Measurements from ENCODE around the gene FARSB.

The FARSB gene

GRCh38 chr2:222655787-222656525, at the start of gene FARSB:
TSS of gene FARSB (minus strand) at chr2:222656092. CDS start at chr2:222656073, 19 bp downstream.
- TF ChIP-seq GATA3 (IDR thresholded peaks at IDR 0.05; ENCODE audit: low read depth, low read length) = no peak
- TF ChIP-seq GATA2 (IDR thresholded peaks at IDR 0.05; ENCODE audit: low read depth, low read length) = no peak

- no peak for TF ChIP-seq GATA2 (IDR thresholded peaks at IDR 0.05; ENCODE audit: low read depth, low read length)
- TF ChIP-seq GATA3 (IDR thresholded peaks at IDR 0.05; ENCODE audit: low read depth, low read length) = no peak
Measured at GRCh38 chr2:222703886-222704285, 48.0 kb upstream of the FARSB start.

DNA sequence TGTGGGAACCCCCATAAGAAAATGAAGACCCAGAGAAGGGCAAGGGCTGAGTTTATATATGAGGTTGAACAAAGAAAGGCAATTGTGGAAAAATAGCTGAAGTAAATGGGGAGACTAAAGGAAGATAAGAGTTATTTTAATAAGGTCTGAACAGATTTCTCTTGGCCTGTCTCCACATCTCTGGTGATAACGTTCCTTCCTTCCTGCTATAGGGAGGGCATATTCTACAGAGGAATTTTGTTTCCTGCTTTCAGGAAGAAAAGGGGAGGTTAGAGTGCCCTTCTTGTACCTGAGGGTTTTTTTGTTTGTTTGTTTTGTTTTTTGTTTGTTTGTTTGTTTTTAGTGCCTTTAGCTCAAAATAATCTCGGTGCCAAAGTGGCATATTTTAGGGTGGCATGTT, 47.2 kb upstream of the FARSB start:
- no peak for TF ChIP-seq GATA2 (IDR thresholded peaks at IDR 0.05; ENCODE audit: low read depth, low read length)
- no peak for TF ChIP-seq GATA3 (IDR thresholded peaks at IDR 0.05; ENCODE audit: low read depth, low read length)

- TF ChIP-seq GATA3 (IDR thresholded peaks at IDR 0.05; ENCODE audit: low read depth, low read length) (no peak), GATA2 (IDR thresholded peaks at IDR 0.05; ENCODE audit: low read depth, low read length) (no peak)
Measured at GRCh38 chr2:222701721-222702131, 45.8 kb upstream of the FARSB start.

DNA sequence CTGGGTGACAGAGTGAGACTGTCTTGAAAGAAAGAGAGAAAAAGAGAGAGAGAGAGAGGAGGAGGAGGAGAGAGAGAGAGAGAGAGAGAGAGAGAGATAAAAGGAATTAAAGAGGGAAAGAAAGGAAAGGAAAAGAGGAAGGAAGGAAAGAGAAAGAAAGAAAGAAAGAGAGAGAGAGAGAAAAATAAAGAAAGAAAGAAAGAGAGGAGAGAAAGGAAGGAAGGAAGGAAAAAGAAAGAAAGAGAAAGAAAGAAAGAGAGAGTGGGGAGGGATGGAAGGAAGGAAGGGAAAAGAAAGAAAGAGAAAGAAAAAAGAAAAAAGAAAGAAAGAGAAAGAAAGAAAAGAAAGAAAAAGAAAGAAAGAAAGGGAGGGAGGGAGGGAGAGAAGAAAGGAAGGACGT, 45.3 kb upstream of the FARSB start:
- no peak for TF ChIP-seq GATA2 (IDR thresholded peaks at IDR 0.05; ENCODE audit: low read depth, low read length)
- TF ChIP-seq GATA3 (IDR thresholded peaks at IDR 0.05; ENCODE audit: low read depth, low read length) = no peak

GRCh38 chr2:222698276-222698675, 42.4 kb upstream of the FARSB start:
- no peak for TF ChIP-seq GATA3 (IDR thresholded peaks at IDR 0.05; ENCODE audit: low read depth, low read length)
- no peak for TF ChIP-seq GATA2 (IDR thresholded peaks at IDR 0.05; ENCODE audit: low read depth, low read length)

DNA sequence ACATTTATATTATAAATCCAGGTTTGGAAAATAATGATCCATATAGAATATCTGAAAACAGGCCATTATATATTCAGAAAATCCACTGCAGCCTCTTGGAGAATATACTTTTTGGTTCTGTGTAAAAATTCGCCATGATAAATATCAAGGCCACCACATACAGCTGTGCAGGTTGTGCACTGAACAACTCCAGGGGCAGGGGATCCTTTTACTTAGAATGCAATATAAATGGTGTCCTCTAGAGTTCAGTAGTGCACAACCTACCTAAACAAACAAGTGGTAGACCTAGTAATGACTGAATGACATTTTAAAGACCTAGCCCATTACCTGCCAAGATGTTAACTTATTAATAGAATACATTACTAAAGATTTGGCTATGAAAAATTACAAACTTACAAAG, 37.9 kb upstream of the FARSB start:
- TF ChIP-seq GATA3 (IDR thresholded peaks at IDR 0.05; ENCODE audit: low read depth, low read length) (no peak), GATA2 (IDR thresholded peaks at IDR 0.05; ENCODE audit: low read depth, low read length) (no peak)

DNA sequence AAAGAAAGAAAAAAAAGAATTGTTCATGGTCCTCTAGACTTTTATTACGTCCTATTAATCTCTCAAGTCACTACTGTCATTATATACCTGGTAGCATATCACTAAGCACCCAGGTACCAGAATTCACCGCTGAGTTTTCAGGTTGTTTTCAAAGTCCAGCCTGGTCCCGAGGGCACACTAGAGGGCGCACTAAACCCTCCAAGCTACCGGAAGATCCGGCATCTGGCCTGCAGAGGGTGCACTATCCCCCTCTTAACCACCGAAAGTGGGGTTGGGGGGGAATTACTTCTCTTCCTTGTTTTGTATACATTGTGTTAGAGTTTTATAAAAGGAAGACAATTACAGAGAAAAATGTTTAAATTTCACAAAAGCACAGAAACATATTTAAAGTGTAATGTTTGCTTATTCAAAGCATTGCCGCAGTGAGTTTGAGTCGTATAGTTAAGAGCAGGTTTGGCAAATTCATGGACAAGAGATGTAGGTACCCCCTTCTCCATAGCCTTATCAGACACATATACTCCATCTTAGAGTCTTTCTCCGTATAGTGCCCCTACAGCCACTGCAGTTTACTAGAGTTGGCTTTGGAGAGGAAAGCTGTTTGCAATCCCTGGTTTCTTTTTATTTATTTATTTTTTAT, 34.8 kb upstream of the FARSB start:
- no peak for TF ChIP-seq GATA2 (IDR thresholded peaks at IDR 0.05; ENCODE audit: low read depth, low read length)
- no peak for TF ChIP-seq GATA3 (IDR thresholded peaks at IDR 0.05; ENCODE audit: low read depth, low read length)

- no peak for TF ChIP-seq GATA3 (IDR thresholded peaks at IDR 0.05; ENCODE audit: low read depth, low read length)
- TF ChIP-seq GATA2 (IDR thresholded peaks at IDR 0.05; ENCODE audit: low read depth, low read length) = no peak
Measured at GRCh38 chr2:222689322-222689721, 33.4 kb upstream of the FARSB start.

DNA sequence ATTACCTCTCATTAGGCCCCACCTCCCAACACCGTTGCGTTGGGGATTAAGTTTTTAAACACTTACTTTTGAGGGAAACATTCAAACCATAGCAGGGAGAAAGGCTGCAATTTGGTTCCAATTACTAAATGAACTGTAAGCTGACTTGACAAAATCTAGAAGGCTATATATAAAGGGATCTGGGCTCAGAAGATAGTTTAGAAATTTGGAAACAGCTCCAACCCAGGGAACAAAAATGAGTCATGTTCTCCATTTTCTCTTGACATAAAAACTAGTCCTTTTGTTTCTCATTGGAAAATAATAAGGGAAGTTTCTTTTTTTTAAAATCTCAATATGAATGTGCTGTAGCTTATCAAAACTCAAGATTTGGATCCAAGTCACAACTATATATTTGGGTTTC, 33.0 kb upstream of the FARSB start:
- no peak for TF ChIP-seq GATA2 (IDR thresholded peaks at IDR 0.05; ENCODE audit: low read depth, low read length)
- TF ChIP-seq GATA3 (IDR thresholded peaks at IDR 0.05; ENCODE audit: low read depth, low read length) = no peak

DNA sequence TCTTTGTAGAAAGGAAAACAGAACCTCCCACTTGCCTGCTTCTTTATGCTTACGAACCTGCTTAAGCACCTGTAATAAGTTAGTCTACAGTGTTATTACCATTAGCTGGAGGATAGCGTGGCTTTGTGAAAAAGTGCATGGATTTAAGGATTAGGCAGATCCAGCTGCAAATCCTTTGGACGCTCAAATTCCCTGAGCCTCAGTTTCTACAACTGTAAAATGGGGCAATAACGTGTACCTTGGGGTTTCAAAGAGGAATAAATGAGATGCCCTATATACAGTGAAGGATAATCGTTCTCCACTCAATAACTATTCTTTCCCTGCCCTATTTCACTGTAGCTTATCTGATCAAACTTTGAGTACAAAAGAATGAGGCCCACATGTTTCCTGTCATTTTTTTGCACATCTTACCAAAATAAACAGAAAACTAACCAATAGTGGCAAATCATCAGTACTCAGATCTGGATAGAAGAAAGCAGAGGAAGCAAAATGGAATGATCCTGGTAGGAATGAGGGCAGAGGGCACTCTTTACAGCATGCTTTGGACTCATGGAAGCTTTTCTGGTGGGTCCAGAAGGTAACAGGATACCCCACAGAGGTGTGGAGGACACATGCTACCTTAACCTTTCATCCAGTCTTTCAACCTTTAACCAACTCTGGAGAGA, 30.3 kb upstream of the FARSB start:
- TF ChIP-seq GATA3 (IDR thresholded peaks at IDR 0.05; ENCODE audit: low read depth, low read length) (no peak), GATA2 (IDR thresholded peaks at IDR 0.05; ENCODE audit: low read depth, low read length) (no peak)

DNA sequence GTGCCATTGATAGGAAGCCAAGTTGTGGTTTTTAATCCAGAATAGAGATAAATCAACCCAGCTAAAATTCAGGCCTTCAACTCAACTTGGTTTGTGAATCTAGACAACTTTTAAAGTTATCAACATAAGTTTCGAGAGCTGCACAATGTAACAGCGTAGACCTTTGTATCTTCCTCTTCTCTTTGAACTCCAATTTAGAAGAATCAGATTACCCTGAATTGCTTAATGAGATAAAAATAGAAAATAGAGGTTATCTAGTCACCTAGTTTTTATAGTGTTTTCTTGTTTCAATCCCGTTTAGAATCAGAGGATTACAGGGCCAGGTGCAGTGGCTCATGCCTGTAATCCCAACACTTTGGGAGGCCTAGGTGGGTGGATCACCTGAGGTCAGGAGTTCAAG, 27.9 kb upstream of the FARSB start:
- TF ChIP-seq GATA2 (IDR thresholded peaks at IDR 0.05; ENCODE audit: low read depth, low read length) = no peak
- no peak for TF ChIP-seq GATA3 (IDR thresholded peaks at IDR 0.05; ENCODE audit: low read depth, low read length)

DNA sequence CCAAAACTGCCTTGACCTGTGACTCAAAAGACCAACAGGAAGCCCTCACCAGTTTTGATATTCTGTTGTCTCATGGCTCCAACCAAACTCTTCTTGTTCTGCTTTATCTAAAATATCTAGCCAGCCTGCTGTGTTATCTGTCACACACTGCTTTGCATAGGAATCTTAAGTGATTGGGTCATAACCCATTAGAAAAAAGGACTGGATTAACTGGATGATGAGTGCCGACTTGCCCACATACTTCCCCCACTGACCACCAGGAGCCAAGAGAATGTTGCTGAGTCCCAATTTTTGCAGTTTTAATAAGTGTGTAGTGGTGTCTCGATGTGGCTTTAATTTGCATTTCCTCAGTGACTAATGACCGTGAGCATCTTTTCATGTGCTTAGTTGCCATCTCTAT, 22.1 kb upstream of the FARSB start:
- TF ChIP-seq GATA3 (IDR thresholded peaks at IDR 0.05; ENCODE audit: low read depth, low read length) = no peak
- no peak for TF ChIP-seq GATA2 (IDR thresholded peaks at IDR 0.05; ENCODE audit: low read depth, low read length)

DNA sequence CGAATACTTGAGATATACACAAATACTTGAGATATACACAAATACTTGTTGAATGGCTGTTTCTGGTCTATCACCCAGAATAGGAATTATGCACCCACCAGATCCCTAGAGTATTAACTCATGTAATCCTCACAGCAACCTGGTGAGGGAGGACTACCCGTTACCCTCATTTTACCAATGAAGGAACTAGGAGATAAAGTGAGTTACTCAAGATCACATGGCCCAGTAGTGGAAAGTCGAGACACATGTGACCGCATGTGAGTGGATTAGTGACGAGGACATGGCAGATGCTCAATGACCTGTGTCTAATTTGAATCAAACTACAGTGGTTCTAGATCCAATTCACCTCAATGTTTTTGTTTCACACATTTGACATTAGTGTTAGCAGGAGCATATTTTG, 18.0 kb upstream of the FARSB start:
- TF ChIP-seq GATA2 (IDR thresholded peaks at IDR 0.05; ENCODE audit: low read depth, low read length) (no peak), GATA3 (IDR thresholded peaks at IDR 0.05; ENCODE audit: low read depth, low read length) (no peak)

DNA sequence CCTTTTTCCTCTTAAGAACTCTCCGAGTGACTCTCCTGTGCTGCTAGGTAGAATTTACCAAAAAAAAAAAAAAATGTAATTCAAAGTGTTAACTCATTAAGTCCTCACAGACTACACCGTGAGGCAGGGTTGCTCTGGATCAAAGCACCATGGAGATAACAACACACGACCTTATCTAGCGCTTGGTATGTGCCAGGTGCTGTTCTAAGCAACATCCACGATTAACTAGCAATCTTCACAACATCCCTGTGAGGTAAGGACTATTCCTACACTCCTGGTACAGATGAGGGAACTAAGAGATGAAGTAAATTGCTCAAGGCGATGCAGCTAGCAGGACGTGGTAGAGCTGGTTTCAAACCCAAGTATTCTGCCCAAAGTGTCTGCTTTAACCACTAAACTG, 17.4 kb upstream of the FARSB start:
- TF ChIP-seq GATA3 (IDR thresholded peaks at IDR 0.05; ENCODE audit: low read depth, low read length) (no peak), GATA2 (IDR thresholded peaks at IDR 0.05; ENCODE audit: low read depth, low read length) (no peak)
